GM21447 (cell line): Measurements from ENCODE around the gene CYP2C9.
"Not testable (repeated sequence)": the region's sequence is repeated elsewhere in the genome, so short reads cannot be mapped to it uniquely, and the experiment has no call there.

Source experiments
- ATAC-seq: cut with Tn5 transposase; IDR thresholded peaks from one replicate; pipeline ENCODE4 v1.9.1; 2021; ENCODE audit not compliant: unreplicated experiment

Gene CYP2C9

DNA sequence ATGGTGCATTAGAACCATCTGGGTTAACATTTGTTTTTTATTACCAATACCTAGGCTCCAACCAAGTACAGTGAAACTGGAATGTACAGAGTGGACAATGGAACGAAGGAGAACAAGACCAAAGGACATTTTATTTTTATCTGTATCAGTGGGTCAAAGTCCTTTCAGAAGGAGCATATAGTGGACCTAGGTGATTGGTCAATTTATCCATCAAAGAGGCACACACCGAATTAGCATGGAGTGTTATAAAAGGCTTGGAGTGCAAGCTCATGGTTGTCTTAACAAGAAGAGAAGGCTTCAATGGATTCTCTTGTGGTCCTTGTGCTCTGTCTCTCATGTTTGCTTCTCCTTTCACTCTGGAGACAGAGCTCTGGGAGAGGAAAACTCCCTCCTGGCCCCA is at the start of gene CYP2C9:
Gene CYP2C9, plus strand, starts transcription at position 276 of the 400 bp plus-strand sequence. Its CDS starts 25 bp downstream, at position 301.
- ATAC-seq: no peak

DNA sequence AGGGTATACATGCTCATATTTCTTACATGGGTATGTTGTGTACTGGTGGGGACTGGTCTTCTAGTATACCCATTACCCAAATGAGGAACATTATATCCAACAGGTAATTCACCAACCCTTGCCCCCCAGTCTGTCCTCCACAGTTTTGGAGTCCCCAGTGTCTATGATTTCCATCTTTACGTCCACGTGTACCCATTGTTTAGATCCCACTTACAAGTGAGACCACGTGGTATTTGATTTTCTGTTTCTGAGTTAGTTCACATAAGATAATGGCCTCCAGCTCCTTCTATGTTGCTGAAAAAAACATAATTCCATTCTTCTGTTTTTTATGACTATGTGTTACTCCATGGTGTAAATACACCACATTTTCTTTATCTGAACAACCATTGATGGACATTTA is 49.3 kb upstream of the CYP2C9 start:
- ATAC-seq: no peak

DNA sequence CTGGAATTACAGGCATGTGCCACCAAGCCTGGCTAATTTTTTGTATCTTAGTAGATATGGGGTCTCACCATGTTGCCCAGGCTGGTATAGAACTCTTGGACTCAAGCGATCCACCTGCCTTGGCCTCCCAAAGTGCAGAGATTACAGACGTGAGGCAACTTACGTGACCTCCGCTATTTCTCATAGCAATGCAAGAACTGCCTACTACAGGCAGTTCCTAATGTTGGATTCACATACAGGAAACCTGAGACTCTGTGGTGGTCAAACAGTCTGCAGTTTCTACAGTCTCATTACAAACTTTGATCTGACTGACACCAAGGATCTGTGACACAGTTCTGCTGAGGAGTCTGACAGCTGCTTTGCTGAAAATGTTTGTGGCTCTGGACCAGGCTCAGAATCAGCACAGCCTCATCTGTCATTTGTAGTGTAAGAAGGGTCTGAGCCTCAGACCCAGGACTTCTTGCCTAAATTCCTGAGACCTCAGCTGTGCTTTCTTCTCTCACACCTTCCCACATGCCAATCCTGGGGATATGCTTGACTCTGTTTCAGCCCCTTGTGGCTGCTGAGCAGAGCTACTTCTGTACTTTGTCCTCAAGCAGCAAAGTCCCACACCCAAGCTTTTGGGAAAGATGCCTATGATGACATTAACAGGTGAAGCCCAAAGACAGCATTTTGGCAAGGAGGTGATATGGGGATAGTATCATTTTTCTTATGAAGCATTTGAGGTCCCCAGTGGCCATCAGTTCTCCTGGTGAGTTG is 48.0 kb upstream of the CYP2C9 start:
- no peak for ATAC-seq

DNA sequence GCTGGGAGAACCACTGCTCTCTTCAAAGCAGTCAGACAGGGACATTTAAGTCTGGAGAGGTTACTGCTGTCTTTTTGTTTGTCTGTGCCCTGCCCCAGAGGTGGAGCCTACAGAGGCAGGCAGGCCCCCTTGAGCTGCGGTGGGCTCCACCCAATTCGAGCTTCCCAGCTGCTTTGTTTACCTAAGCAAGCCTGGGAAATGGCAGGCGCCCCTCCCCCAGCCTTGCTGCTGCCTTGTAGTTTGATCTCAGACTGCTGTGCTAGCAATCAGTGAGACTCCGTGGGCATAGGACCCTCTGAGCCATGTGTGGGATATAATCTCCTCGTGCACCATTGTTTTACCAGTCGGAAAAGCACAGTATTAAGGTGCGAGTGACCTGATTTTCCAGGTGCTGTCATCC is 40.0 kb upstream of the CYP2C9 start:
- not testable (repeated sequence) for ATAC-seq

GRCh38 chr10:94902080-94902479 is 36.4 kb upstream of the CYP2C9 start:
- ATAC-seq: no peak

- no peak for ATAC-seq
Measured at GRCh38 chr10:94902570-94902969, 35.9 kb upstream of the CYP2C9 start.

- not testable (repeated sequence) for ATAC-seq
Measured at GRCh38 chr10:94904506-94905148, 33.8 kb upstream of the CYP2C9 start.

DNA sequence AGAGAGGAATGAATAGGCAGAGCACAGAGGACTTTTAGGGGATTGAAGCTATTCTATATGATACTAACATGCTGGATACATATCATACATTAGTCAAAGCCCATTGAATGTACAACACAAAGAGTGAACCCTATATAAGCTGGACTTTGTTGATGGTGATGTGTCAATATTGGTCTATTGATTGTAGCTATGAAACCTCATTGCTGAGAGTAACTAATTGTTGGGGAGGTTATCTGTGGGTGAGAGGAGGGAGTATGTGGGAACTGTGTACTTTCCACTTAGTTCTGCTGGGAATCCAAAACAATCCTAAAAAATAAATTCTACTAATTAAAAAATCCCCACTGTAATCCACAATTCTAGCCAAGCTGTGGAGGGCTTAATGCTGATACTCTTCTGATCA is 22.0 kb upstream of the CYP2C9 start:
- no peak for ATAC-seq

- ATAC-seq: no peak
Measured at GRCh38 chr10:94936721-94937120, 1.7 kb upstream of the CYP2C9 start.

- ATAC-seq: not testable (repeated sequence)
Measured at GRCh38 chr10:94943432-94944103, 5.1 kb downstream of the CYP2C9 start.

GRCh38 chr10:94946181-94946580 is 7.7 kb downstream of the CYP2C9 start:
- not testable (repeated sequence) for ATAC-seq

GRCh38 chr10:94963901-94964300 is 25.4 kb downstream of the CYP2C9 start:
- no peak for ATAC-seq

- no peak for ATAC-seq
Measured at GRCh38 chr10:94983555-94983954, 45.1 kb downstream of the CYP2C9 start.

DNA sequence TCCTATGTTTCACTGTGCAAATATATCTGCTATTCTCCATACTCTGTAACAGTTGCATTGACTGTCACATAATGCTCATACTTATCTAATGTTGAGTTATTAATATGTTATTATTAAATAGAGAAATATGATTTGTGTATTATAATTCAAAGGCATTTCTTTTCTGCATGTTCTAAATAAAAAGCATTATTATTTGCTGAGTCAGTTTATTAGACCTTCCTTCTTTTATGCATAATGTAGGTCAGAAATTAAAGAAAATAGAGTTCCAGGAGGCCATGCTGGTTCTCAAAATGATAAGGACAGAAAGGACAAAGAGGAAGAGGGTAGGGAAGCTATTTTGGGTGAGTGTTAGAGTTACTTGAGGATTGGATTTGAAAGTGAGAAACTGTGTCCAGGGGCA is 50.7 kb downstream of the CYP2C9 start:
- no peak for ATAC-seq

DNA sequence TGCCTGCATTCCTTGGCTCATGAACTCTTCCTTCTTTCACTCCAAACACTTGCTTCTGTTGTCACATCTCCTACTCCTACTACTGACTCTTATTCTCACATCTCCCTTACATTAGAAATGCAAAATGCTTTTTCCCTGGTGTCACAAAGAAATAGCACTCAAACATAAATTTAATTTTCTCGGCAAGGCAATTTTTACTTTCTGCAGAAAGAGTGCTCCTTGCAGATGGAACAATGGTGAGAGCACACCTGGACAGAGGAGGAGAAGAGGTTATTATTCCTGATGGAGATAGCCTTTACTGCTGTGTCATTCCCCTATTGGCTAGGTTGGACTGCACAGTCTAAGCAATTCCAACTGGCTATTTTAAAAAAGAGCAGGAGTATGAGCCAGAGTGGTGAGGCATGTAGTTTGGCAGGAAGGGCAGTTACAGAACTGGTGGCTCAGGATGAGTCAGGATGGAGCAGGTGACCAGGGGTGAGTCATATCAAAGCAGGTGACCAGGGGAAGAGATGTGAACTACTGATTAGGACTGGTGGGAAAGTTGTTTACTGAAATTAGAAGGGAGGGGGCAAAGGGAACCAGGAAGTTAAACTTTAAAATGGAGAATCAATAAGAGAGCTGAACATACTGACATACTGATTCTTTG is 52.9 kb downstream of the CYP2C9 start:
- no peak for ATAC-seq

DNA sequence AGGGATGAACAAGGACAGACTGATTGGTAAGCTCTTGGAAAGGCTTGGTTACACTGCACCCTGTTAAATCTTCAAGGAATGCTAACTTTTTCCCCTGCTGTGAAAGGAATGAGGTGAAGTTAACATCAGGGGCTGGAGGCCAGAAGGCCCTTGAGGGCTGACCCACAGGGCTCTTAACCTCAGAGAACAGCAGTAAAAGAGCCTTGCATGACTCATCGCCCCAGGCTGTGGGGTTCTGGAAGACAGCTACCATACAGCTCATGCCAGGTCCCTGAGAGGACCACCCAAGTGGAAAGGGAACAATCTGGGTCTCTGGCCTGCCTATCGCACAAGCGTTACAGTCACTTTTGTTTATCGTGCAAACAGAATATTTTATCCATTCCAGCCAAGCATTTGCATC is 54.4 kb downstream of the CYP2C9 start:
- no peak for ATAC-seq

- ATAC-seq: no peak
Measured at GRCh38 chr10:94997741-94998174, 59.3 kb downstream of the CYP2C9 start.

DNA sequence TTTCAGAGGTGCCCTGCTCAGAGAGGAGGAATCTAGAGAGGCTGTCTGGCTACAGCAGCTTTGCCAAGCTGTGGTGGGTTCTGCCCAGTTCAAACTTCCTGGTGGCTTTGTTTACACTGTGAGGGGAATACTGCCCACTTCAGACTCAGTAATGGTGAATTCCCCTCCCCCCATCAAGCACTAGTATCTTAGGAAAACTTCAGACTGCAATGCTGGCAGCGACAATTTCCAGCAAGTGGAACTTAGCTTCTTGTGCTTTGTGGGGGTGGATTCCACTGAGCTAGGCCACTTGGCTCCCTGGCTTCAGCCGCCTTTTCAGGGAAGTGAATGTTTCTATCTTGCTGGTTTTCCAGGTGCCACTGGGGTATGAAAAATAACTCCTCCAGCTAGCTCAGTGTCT is 88.0 kb downstream of the CYP2C9 start:
- ATAC-seq: no peak

DNA sequence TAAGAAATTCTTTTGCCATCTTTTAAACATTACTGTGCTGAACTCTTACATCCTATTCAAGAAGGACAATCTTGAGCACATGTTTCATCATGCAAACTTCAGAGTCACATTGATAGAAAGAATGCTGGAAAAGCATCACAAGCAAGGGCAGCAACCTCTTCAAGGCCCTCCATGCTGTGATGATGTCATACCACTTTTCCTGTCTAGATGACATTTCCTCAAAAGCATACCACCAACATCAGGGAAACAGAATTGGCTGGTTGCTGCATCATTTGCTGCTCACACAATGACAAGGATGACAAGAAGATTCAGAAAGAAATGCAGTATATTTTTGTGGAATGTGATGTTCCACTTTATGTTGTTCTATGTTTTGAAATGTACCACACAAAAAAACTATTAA is 93.2 kb downstream of the CYP2C9 start:
- ATAC-seq: no peak

GRCh38 chr10:95034401-95034800 is 95.9 kb downstream of the CYP2C9 start:
- ATAC-seq: no peak
